Activated CD4-positive, alpha-beta T cell treated with anti-CD3 and anti-CD28 coated beads, Interleukin-2, amount 50 U/mL, for 1 hour (primary cell): ENCODE data around the gene NIPBL.
"Not testable (repeated sequence)": the region's sequence is repeated elsewhere in the genome, so short reads cannot be mapped to it uniquely, and the experiment has no call there.

Experiments
- DNase-seq: peaks from one replicate; pipeline ENCODE4 v3.0.0-alpha.2; 2020

Gene NIPBL

GRCh38 chr5:37039824-37040223, 163.3 kb downstream of the NIPBL start:
- no peak for DNase-seq

DNA sequence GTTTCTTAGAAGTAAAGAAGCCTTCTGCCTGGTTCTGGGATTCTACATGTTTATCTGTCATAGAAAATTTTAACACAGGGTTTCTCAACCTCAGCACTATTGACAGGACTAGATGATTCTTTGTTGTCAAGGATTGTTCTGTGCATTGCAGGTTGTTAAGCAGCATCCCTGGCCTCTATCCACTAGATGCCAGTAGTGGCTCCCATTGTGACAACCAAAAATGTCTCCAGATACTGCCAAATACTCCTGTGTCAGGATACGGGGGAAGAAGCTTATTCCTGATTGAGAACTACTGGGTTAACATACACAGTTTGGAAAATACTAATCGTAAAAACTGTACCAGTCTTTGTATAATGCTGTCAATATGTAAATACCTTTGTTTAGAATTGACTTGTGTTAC, 167.1 kb downstream of the NIPBL start:
- DNase-seq = no peak

GRCh38 chr5:37044120-37044519, 167.6 kb downstream of the NIPBL start:
- no peak for DNase-seq

DNA sequence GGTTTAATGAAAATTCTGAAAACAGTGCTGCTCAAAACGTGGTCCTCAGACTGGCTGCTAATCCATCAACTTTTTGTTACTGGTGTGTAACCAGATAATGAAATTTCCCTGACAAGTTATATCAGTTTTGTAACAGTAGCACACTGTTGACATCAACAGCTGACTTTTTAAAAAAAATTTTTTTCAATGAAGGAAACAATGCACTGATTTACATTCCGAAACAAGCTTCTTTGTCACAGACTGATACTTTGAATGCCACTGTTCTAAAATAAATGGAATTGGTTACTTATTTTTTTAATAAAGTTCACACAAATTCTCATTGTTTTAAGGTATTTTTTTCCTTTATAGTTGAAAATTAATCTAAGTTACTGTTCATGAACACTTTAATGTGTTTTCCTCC, 169.1 kb downstream of the NIPBL start:
- no peak for DNase-seq

GRCh38 chr5:37047947-37048346, 171.4 kb downstream of the NIPBL start:
- no peak for DNase-seq

- DNase-seq = no peak
Measured at GRCh38 chr5:37054391-37054790, 177.8 kb downstream of the NIPBL start.

- DNase-seq = no peak
Measured at GRCh38 chr5:37055383-37055990, 178.9 kb downstream of the NIPBL start.

DNA sequence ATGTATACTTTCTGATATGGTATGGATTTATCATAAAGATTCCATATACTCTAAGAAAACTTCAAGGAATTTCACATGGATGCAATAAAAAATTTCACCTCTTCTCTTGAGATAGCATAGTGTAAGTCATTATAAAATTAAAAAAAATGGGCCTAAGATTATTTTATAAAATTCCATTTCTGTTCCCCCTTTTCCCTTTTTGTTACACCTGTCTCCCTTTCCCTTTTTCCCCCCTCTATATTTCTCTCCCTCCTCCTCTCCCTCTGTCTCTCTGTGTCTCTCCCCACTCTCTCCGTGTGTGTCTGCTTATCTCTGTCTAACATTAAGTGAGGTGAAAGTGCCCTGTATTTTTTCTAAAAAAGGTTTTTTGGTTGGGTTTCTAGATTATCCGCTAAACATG, 180.2 kb downstream of the NIPBL start:
- DNase-seq = no peak

- DNase-seq = no peak
Measured at GRCh38 chr5:37060030-37060429, 183.5 kb downstream of the NIPBL start.

- no peak for DNase-seq
Measured at GRCh38 chr5:37063739-37064138, 187.2 kb downstream of the NIPBL start.

- DNase-seq = no peak
Measured at GRCh38 chr5:37064442-37064841, 187.9 kb downstream of the NIPBL start.

GRCh38 chr5:37071487-37071886, 194.9 kb downstream of the NIPBL start:
- no peak for DNase-seq

DNA sequence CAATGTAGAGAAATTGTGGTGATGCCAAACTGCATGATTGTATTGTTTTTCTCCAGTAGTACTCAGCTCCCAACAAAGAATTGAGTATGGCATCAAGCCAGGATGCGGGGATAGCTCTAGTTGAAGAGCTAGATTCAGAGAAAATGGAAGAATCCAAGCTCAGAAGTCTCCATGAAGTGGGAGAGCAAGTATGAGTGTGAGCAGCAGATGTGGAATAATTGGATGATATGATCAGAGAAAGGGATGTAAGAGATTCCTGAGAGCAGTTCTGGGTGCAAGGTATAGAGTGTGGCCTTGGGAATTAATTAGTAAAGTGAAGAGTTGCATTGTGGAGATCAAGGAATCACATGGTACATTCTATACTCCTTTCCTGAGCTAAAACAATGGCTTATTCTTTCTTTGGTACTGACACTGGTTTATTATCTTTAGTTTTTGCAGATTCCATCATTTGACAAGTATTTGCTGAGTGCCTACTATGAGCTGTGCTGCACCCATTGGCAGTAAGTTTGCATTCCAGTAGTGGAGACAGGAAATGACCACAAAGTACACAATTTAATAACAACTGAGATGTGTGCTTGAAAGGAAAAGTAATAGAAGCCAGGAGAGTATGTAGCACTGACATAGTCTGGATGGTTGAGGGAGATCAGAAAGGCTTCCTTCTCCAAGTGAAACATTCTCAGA, 195.5 kb downstream of the NIPBL start:
- no peak for DNase-seq

DNA sequence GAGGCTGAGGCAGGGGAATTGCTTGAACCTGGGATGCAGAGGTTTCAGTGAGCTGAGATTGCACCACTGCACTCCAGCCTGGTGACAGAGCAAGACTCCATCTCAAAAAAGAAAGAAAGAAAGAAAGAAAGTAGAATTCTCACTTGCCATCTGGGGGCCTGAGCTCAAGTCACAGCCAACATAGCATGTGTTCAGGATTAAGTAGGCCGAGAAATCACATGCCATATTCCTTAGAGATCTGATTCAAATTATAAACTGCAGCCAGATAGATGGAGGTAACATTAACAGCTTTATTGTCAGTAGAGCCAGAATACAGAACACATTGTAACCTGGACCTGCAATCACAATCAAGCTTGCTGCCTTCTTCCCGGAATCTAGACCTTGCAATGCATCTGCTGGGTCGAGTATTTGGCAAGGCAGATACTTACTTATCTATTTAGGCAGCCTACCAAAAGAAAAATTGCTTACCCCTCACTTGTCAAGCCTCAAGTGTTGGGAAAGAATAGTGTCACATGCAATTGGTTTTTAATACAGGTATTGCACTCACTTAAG, 198.9 kb downstream of the NIPBL start:
- no peak for DNase-seq

- no peak for DNase-seq
Measured at GRCh38 chr5:37077146-37077545, 200.6 kb downstream of the NIPBL start.

DNA sequence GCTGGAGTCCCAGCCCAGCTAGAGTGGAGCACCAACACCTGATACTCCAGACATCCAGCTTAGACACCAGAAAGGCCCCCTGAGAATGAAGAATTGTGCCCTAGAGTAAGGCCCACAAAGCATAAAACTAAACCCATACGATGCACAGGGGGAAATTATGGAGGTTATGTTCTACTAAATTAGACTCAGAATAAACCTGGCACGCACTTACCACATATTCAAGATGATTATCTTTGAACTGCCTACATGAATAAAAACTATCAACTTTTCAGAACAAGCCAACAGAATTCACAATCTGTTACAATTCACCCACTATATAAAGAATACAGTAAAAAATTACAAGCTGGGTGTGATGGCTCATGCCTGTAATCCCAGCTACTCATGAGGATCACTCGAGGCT, 204.1 kb downstream of the NIPBL start:
- no peak for DNase-seq

DNA sequence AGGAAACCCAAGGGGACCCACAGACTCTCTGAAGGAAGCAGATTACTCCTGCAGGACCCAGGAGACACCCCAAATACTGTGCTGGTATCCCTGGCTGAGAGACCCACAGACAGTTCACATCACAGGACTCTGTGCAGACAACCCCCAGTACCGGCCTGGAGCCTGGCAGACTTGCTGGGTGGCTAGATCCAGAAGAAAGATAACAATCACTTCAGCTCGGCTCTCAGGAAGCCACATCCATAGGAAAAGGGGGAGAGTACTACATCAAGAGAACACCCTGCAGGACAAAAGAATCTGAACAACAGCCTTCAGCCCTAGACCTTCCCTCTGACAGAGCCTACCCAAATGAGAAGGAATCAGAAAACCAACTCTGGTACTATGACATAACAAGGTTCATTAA, 206.4 kb downstream of the NIPBL start:
- not testable (repeated sequence) for DNase-seq

GRCh38 chr5:37086026-37086425, 209.5 kb downstream of the NIPBL start:
- DNase-seq = not testable (repeated sequence)

DNA sequence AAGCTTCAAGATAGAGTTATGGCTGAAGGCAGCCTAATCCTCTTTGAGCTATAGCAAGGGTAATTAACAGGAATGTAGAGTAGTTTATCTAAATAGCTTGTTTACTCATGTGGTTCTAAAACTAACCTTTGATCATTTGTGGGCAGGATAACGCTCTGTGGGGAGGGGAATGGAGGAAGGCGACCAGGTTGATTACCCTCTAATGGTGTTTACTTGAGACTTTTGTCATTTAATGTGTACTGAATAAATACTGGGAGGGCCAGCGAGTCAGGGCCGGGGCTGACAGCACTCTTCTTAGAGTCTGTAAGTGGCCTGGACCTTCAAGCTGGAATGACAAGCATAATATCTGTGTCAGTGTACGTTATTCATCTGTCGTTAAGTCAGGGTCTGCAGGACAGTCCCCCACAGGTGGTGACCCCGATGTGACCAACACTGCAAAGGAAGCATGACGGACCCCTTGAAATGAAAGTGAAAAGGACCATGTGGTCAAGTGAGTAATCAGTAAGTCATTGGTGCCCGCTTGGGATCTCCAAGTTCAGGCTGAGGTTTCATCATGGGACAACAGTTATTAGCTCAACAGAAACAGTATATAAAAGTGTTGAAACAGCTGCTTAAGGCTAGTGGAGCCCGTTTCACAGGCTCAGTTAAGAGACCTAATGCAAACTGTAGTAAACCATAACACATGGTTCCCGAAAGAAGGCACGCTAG, 210.1 kb downstream of the NIPBL start:
- no peak for DNase-seq

- DNase-seq = no peak
Measured at GRCh38 chr5:37088009-37088408, 211.4 kb downstream of the NIPBL start.

DNA sequence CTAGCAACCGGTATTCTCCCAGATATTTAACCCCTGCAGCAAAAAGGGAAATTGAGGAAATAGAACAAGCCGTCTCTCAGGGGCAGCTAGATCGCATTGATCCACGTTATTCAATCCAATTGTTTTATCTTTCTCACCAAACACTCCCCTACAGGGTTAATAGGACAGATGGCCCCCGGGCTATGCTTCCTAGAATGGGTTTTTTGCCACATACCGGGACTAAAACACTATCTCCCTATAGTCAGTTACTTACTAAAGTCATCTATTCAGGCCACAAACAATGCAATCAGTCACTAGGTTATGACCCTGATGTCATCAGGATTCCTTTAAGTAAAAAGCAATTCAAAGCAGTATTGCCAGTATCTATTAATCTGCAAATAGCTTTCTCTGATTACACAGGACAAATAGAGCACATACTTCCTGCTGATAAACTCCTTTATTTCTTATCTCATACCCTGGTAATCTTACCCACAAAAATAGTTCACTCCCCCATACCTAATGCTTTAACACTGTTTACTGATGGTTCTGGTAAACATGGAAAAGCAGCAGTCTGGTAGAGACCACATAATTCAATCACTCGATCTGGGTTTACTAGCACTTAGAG, 213.7 kb downstream of the NIPBL start:
- DNase-seq = no peak

- no peak for DNase-seq
Measured at GRCh38 chr5:37090781-37091180, 214.2 kb downstream of the NIPBL start.

GRCh38 chr5:37093795-37094194, 217.2 kb downstream of the NIPBL start:
- not testable (repeated sequence) for DNase-seq

DNA sequence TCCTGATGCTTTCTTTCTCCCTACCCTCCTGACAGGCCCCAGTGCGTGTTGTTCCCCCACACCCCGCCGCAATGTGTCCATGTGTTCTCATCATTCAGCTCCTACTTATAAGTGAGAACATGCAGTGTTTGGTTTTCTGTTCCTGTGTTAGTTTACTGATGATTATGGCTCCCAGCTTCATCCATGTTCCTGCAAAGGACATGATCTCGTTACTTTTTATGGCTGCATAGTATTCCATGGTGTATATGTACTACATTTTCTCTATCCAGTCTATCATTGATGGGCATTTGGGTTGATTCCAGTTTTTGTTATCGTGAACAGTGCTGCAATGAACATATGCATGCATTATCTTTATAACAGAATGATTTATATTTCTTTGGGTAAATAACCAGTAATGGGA, 222.7 kb downstream of the NIPBL start:
- DNase-seq = not testable (repeated sequence)
